RWPE1 (cell line): ENCODE data around the gene LMO7.

Experiments
- CTCF ChIA-PET: fragments of 350-600 bp; sonication (Branson Sonifier 250); formaldehyde crosslinking; extraction: SDS; loops from one replicate; lab custom pipeline; 2021; lab: Yijun Ruan, JAX
- POLR2A ChIA-PET: fragments of 400-600 bp; formaldehyde crosslinking; extraction: SDS; loops from one replicate; lab custom pipeline; 2020; ENCODE audit warnings: antibody characterized with exemption; ENCODE audit not compliant: low non-redundant PET; lab: Yijun Ruan, JAX
- DNase-seq: peaks from one replicate; pipeline ENCODE4 v3.0.0; 2012; ENCODE audit warnings: low spot score
- H3K27ac ChIP-seq: fragments of 450-650 bp; 2 replicates; pipeline ENCODE4 v1.5.1; 2017
- CTCF ChIP-seq: fragments of 450-650 bp; conservative IDR thresholded peaks from 2 replicates; pipeline ENCODE4 v1.5.1; 2017; ENCODE audit warnings: low read depth, mild to moderate bottlenecking

The LMO7 gene

GRCh38 chr13:75841905-75842304 lies 205.8 kb downstream of the LMO7 start:
- no peak for TF ChIP-seq CTCF
- no peak for DNase-seq
- POLR2A ChIA-PET: no interaction called here
- CTCF ChIA-PET: interaction anchor here (0.5 to 0.8 kb wide), 2 partner anchors 9 to 82 kb away, joined by 3 read pairs; no protein-coding TSS in a partner anchor
- no peak overlapping the region for H3K27ac ChIP-seq

- no peak for DNase-seq
- TF ChIP-seq CTCF: no peak
- ChIA-PET CTCF (no interaction called here), POLR2A (no interaction called here)
- H3K27ac ChIP-seq: no peak overlapping the region
These were observed 206.9 kb downstream of the LMO7 start for GRCh38 chr13:75843074-75843473.

DNA sequence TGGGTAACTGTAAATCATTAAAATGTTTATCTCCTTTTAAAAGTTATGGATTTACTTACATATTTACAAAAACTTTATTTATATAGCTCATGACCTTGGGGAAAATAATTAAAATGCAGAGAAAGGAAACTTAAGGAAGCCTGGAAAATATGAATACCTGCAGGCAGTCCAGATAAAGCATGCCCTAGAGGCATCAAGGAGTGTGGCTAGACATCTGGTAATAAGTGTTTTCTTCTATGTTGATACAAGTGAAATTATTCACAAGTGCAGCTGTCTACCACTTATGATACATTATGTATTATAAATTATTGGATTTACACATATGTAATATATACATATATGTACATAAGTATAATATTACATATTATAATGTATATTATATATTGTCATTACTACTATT lies 207.9 kb downstream of the LMO7 start:
- no peak overlapping the region for H3K27ac ChIP-seq
- DNase-seq: no peak
- ChIA-PET POLR2A (no interaction called here), CTCF (interaction anchor here (0.8 kb wide), 1 partner anchor 20 kb away, joined by 4 read pairs; no protein-coding TSS in a partner anchor)
- TF ChIP-seq CTCF: no peak

- no peak overlapping the region for H3K27ac ChIP-seq
- DNase-seq: no peak
- no peak for TF ChIP-seq CTCF
- ChIA-PET CTCF (no interaction called here), POLR2A (no interaction called here)
These were observed 211.5 kb downstream of the LMO7 start for GRCh38 chr13:75847588-75847987.

GRCh38 chr13:75850916-75851315 lies 214.8 kb downstream of the LMO7 start:
- no peak overlapping the region for H3K27ac ChIP-seq
- ChIA-PET POLR2A (interaction anchor here (0.6 kb wide), 1 partner anchor 176 kb away, joined by 3 read pairs; no protein-coding TSS in a partner anchor), CTCF (interaction anchor here (0.7 to 1.1 kb wide), 4 partner anchors 9 to 1054 kb away, joined by 3 to 4 read pairs (median 4); no protein-coding TSS in a partner anchor)
- DNase-seq: no peak
- TF ChIP-seq CTCF: no peak

DNA sequence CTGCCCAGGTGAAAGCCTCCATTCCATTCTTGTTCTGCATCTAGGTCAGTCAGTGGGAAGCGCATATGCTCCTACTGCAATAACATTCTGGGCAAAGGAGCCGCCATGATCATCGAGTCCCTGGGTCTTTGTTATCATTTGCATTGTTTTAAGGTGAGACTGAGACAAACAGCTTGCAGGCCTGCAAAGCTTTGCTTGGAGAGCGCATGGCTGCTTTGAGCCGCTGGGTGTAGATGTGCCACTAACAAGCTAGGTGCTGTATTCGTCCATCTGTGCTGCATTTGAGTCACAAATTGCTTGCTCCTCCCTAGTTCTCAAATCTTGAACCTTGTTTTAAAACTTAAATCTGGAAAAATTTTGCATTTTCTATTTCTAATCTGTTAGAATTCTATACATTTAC lies 219.1 kb downstream of the LMO7 start:
- H3K27ac ChIP-seq: no peak overlapping the region
- TF ChIP-seq CTCF: no peak
- POLR2A ChIA-PET: no interaction called here
- no peak for DNase-seq
- CTCF ChIA-PET: interaction anchor here (0.6 kb wide), 1 partner anchor 431 kb away, joined by 3 read pairs; no protein-coding TSS in a partner anchor

GRCh38 chr13:75855847-75856246 lies 219.7 kb downstream of the LMO7 start:
- no peak for TF ChIP-seq CTCF
- ChIA-PET POLR2A (no interaction called here), CTCF (interaction anchor here (0.6 kb wide), 1 partner anchor 511 kb away, joined by 3 read pairs; no protein-coding TSS in a partner anchor)
- no peak for DNase-seq
- no peak overlapping the region for H3K27ac ChIP-seq
